Loucy (cell line): Measurements from ENCODE around the gene KIF3C.

Source experiments
- EZH2phosphoT487 ChIP-seq: fragments of 200-600 bp; IDR thresholded peaks from 2 replicates; pipeline ENCODE4 v1.6.1; 2018; ENCODE audit warnings: antibody characterized with exemption, mild to moderate bottlenecking, moderate library complexity, borderline replicate concordance
- TF ChIP-seq, protein P1 (sequence below): fragments of 200-600 bp; sonication (generic); conservative IDR thresholded peaks from 2 replicates; pipeline ENCODE4 v1.5.1; 2014; ENCODE audit warnings: mild to moderate bottlenecking, antibody characterized with exemption, low read length

- TF ChIP-seq, protein P1, sequence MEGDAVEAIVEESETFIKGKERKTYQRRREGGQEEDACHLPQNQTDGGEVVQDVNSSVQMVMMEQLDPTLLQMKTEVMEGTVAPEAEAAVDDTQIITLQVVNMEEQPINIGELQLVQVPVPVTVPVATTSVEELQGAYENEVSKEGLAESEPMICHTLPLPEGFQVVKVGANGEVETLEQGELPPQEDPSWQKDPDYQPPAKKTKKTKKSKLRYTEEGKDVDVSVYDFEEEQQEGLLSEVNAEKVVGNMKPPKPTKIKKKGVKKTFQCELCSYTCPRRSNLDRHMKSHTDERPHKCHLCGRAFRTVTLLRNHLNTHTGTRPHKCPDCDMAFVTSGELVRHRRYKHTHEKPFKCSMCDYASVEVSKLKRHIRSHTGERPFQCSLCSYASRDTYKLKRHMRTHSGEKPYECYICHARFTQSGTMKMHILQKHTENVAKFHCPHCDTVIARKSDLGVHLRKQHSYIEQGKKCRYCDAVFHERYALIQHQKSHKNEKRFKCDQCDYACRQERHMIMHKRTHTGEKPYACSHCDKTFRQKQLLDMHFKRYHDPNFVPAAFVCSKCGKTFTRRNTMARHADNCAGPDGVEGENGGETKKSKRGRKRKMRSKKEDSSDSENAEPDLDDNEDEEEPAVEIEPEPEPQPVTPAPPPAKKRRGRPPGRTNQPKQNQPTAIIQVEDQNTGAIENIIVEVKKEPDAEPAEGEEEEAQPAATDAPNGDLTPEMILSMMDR = no peak
- TF ChIP-seq EZH2phosphoT487 = no peak
Measured at GRCh38 chr2:25899404-25899970, 82.8 kb downstream of the KIF3C start.
